Muscle of arm (tissue), 12 donors: Measurements from ENCODE around the gene DIS3L2. TPM values are rescaled to one million over a fixed set of nuclear protein-coding genes. Genes with fewer than 3 reads are reported as not detected.

ENCODE experiments used
- DNase-seq: peaks from one replicate; pipeline ENCODE4 v3.0.0-alpha.2; 2013
- polyA plus RNA-seq, 12 donors: library from polyadenylated mRNA; unstranded; fragments of 120-200 nt; gene quantifications; one replicate each; pipeline ENCODE4 v1.2.1, GENCODE V29; 2013; ENCODE audit not compliant: insufficient read length in 12 of 12

DIS3L2 gene
- polyA plus RNA-seq, 12 donors, result 18.9 to 49.8 (median 20.4) TPM; not detected in 1

DNA sequence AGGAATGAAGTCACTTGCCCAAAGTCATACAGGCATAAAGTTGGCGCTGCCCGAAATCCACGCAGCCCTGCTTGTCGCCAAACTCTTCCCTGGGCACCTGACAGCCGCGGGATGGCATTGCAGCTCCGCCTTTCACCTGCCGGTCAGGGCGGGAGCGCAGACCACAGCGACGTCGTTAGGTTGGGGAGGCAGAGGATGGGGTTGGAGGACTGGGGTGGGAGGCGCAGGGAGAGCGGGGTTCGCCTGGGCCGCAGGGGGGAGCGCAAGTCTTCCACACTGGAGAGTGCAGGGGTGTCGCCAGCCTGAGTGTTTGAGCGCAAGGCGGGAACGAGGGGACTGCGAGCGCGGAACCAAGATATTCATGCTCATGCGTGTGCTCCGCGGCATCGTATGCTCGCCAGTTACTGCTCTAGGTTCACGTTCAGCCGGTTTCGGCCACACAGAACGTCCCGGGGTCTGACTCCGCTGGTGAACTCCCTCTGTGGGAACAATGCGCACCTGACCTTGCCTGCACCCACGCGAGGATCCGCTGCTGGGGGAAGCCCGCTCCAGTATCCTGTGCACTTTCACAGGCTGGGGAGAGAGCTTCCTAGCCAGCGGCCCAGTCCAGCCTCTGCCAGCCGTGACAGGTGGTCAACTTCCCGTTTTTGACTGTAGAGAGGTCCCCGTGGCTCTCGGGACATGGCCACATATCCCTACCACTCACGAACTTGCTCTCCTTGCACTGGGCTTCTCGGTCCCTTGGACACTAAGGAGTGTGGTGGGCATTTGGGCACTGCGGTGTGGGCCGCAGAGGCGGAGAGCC lies 34.5 kb upstream of the DIS3L2 start:
- DNase-seq, result peak; percentile 38

DNA sequence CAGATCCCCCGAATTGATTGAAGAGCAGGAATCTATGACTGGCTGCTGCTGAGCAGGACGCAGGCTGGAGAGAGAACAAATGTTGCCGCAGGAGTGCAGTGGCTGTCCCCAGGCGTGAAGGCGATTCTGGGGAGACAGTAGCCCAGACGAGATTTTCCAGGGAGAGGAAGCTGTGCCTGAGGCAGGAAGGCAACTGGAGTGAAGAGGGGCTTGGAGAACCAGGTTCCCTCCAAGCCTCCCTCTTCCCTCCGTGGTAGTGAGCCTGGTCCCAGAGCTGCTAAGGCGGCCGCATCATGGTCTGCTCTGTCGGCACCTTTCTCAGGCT lies 34.0 kb upstream of the DIS3L2 start:
- no peak for DNase-seq

DNA sequence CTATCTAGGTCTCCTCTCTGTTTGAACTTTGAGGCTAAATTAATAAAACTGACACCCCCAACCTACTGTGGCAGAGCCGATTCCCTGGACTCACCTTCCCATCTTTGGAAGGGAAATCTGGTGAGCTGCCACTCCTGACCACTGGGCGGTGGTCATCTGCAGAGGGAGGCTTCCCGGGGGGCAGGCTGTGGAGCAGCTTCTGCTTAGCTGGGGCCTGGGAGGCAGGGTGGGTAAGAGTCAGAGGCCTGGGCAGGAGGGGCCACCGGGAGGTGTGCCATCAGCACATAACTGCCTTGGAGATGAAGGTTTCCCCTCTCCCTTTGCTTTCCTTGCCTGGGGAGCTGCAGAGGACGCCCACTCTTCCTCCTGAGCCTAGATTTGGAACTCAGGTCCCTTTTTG lies 33.0 kb upstream of the DIS3L2 start:
- no peak for DNase-seq

DNA sequence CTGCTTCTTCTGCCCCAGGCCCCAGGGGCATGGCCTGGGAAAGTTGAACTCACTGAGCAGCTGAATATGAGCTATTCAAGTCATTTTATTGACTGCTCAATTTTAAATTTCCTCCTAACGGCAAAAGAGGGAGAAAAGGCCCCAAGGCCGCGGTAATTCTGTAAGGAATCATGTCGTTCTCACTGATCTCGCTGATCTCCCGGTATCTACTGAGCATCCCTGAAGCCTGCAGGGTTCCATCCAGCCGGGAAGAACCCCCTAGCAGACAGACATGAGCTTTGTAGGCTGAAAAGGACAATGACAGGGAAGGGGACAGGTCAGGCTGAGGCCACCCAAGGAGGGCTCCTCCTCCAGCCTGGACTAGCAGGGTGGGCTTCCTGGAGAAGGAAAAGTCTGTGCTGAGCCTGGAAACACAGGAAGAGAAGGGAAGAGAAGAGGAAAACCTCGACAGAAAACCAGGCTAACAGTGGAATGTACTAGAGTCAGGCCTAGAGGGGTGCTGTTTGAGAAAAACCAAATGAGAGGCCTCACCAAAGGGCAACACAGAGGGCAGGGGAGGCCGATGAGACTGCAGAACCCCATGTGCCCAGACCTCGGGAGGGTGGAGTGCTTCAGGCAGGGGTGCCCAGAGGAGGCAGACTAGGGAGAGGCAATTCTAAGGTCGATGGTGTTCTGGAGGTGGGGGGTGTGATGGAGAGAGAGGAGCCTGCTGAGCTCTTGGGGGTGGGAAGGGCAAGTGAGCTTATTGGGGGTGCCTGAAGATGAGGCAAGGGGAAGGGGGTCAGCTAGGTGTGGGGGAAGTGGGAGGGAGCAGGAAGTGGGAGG lies 32.4 kb upstream of the DIS3L2 start:
- no peak for DNase-seq

DNA sequence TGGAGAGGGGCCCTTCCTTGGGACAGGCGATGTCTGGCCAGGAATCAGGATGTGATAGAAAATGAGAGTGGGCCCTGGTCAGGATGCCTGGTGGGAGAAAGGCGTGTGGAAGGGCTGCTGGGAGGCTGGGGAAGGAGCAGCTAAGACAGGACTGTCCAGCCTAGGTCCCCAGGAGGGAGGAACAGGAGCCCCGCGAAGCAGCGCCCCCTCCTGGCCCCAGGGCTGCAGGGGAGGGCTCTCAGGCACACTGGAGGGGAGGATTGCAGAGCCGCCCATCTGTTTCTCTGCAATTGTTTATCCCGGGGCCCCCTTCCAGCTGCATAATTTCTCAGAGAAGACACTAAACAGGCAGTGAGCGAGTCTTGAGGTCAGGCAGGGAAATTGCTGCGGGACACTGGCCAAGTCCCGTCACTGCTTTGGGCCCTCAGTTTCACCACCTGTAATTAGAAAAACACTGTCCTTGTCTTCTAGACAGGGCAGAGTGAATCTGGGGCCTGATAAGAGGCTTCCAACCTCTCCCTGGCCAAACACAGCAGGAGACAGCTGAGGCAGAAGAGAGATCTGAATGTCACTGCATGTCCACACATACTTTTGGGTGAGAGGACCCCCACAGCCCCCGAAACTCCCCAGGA lies 31.4 kb upstream of the DIS3L2 start:
- DNase-seq, result peak; percentile 62

DNA sequence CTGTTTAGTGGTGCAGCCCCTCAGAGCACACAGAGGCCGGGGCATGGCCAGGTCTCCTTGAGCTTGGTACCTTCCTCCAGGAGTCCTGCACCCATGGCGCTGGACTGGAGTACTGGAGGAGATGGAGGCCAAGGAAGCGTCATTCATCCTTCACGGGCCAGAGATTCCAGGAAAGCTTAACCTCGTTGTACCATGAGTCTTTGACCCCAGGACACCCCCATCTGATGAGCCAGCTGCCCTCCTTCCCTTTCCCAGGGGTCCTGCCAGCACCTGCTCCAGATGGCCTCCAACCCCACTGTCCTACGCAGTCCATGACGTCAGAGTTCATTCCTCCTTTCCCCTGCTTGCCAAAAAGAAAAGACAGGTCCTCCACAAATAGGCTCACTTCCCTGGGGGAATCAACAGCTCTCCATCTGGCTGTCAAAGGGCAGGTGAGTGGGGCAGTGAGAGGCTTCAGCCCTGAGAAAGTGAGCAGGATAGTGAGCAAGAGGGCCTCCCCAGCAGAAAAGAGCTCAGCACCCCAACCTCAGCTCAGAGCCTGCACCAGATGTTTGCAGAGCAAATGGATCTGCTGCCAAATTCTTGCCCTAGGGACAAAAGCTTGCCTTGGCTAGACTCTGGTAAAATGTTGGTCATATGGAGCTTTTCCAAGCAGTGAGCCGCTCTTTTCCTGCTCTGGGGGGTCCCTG lies 30.8 kb upstream of the DIS3L2 start:
- DNase-seq, result peak; percentile 69

DNA sequence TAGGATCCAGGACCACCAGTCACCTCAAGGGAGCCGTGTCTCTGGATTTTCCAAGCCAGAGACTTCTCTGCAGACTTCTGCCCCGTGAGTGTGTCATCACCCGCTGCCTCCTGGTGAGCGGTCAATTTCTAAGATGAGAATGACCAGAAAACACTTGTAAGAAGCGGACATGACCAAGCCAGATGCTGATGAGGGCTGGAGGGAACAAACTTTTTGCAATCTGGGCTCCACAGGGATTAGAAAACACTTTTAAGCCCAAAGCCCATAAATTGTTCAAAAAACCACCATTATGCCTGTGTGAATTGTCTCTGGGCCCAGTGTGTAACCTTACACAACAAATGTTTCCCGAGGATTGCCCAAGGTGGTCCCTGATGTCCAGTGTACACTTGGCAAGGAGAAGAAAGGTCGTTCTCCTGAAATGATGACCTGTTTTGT lies 30.0 kb upstream of the DIS3L2 start:
- peak; percentile 34 for DNase-seq

DNA sequence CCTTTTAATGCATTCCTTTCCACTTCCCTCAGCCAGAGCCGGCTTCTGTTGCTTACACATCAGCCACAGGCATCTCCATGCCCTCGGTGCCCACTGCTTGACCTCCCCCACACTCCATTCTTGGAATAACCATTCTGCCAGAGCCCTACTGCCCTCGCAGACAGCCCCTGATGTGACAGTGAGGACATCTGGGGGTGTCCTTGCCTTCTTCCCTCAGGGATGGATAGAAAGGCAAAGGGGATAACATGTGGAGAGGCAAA lies 28.9 kb upstream of the DIS3L2 start:
- no peak for DNase-seq

DNA sequence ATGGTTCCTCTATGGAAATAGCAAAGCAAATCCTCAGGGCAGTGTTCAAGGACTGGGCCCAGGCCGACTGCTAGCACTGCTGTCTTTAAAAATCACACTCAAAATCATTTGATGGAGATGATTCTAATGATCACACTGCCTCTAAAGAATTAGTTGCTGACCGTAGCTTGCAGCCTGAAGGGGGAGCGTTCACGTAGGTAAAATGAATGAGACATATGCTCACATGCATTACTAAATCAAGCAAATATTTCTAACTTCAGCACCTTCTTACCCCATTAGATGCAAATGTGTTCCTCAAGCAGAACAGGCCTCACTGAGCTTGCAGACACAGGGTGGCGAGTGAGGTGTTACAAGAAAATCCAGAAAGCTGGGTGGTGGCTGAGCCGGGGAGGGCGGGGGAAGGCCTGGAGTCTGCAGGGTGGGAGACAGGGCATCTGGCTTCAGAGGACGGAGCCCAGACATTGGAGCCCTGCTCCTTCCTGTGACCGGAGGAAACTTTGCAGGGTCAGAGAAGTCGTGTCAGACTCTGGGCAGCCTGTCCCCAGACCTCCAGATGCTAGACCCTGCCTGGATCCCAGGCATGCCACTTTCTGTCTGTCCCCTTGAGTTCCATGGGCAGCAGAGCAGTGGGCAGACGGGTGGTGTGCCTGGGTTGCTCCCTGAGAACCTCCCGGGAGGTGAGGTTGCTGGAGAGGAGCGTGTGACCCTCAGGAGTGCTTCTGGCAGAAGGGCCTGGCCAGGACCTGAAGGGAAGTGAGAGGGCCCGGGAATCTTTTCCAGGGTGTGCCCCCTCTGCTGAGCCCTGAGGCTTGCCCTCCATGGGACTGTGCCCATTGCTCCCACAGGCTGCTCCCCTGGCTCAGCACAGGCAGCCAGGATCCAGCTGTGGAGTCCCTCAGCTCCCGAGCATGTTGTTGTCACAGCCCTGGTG lies 28.3 kb upstream of the DIS3L2 start:
- DNase-seq, result no peak

DNA sequence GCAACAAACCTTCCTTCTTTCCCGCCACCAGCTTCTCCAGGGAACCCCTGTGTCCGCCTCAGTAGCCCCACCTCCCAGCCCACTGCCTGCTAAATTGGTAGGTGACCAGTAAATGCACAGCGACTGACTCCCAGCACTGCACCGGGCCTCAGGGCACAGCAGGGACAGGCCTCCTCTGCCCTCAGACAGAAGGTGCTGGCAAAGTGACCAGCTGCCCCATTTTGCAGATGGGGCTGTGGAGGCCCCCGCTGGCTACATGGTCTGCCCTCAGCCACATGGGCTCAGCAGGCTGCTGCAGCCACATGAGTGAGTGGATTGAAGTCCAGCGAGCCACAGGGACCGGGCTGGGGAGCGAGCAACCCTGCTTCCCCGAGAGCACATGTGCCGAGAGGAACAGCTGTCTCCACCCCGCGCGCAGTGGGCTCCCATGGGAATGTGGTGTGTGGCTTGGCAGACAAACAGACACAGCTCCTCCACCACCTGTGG lies 27.6 kb upstream of the DIS3L2 start:
- DNase-seq, result peak; percentile 52

DNA sequence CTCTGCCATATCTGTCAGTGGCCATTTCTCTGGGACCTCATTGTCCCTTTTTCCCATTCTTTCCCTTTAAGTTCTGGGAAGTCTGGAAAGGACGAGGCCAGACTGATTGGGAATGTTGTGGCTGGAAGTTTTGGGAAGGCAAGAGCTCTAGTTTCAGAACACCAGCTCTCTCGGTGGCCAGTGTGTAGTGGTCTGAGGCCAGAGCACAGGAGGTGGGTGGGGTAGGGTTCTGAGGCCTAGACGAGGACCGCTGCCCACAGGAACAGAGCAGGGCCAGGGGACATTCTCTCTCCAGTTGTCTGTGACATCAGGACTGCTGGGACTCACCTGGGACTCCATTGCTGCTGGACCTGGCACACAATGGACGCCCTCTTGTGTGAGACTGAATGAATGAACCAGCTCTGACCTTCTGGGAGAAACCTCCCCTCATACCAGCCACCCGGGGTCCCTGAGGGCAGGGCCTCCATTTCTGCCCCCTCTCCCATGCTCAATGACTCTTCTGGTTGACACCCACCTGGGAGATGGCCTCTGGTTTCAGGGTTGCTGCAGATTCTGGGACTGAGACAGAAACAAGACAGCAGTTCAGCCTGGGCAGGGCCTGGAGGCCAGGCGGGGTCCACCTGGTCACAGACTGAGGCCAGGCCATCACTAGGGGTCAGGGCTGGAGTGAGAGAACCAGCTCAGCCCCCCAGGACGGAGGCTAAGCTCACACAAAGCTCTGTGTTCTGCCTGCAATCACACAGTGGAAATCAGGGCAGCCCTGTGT lies 26.9 kb upstream of the DIS3L2 start:
- DNase-seq, result no peak

DNA sequence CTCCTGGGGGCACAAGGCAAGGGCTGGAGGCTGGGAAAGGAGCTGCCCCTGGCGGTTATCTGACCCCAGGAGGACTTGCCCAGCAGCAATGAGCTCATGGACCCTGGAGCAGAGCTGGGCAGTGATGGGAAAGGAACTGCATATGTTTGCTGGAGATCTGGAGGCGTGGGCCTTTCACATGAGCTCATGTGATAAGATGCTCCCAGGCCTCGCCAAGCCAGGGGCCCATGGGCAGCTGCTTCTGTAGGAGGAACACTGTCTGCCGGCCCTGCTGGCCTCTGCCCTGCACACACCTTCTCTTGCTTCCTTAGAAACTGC lies 26.3 kb upstream of the DIS3L2 start:
- DNase-seq, result no peak

DNA sequence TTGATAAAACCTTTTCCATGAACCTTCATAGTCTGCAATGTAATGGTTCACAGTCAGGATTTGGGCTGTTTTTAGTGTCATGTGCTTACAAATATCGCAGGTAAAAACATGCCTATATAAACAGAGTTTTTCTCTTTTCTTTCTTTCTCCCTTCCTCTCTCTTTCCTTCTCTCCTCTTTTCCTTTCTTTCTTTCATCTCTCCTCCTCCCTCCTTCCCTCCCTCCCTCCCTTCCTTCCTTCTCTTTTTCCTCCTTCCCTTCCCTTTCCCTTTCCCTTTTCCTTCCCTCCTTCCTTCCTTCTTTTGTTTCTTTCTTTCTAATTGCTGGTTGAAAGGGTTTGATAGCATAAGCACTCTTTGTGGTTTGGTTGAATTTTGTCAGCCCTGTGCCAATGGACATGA lies 25.7 kb upstream of the DIS3L2 start:
- DNase-seq, result no peak

DNA sequence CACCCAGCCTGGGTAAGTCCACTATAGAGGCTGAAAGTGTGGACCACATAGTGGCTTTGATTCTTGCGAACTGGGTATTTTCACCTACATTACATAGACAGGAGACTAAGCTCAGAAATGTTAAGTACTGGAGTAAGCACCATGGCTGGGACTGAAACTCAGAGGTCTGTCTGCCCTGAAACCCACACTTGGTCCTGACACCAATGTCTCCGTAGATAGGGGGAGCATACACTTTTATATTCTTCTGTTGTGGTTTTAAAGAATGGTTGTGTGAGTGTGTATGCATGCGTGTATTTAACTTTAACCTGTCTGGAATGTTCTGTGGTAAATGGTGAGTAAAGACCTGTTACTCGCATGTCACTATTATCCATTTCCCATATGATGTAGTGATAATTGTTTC lies 25.0 kb upstream of the DIS3L2 start:
- DNase-seq, result no peak

DNA sequence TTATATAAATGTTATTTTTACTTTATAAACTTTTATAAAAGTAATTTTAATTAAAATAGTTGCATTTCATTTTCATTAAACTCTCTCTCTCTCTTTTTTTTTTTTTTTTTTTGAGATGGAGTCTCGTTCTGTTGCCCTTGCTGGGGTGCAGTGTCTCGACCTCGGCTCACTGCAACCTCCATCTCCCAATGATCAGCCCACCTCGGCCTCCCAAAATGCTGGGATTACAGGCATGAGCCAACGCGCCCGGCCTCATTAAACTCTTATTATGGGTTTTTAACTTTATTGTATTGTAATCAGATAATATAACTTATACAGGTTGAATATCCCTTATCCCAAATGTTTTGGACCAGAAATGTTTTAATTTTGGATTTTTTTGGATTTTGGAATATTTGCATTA lies 24.5 kb upstream of the DIS3L2 start:
- no peak for DNase-seq

DNA sequence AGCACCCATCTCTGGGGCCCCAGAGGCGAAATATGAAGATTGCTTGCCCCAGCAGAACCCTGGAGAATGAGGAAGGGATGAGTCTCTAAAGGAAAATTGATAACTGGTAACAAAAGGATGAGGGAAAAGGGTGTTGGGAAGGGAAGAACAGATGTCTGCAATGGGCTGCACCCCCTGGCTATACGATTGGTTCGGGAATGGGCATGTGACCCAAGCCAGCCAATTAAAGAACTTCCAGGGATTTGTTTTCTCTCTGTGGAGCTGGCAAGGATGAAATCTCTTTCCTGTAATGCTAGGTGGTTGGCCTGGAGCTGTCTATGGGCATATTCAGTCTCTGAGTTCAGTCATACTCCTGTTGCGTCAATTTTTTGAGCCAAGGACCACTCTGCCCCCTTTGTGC lies 22.5 kb upstream of the DIS3L2 start:
- no peak for DNase-seq

DNA sequence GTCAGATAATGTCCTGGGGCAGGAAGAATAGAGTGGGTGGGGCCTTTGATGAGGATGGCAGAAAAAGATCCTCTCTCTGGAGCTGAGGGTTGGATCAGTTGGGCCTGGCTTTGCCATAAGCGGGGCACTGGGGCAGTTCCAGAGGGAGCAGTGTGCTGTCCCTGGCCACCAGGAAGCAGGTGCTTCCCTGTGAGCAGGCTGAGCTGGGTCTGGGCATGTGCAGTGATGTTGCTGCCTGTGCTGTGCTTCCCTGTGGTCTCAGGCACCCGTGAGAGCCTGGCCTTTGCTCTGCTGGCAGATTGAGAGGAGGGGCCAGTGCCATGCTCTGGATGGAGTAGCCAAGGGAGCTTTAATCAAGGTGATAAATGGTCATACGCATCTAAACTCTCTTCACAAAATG lies 20.7 kb upstream of the DIS3L2 start:
- DNase-seq, result no peak

DNA sequence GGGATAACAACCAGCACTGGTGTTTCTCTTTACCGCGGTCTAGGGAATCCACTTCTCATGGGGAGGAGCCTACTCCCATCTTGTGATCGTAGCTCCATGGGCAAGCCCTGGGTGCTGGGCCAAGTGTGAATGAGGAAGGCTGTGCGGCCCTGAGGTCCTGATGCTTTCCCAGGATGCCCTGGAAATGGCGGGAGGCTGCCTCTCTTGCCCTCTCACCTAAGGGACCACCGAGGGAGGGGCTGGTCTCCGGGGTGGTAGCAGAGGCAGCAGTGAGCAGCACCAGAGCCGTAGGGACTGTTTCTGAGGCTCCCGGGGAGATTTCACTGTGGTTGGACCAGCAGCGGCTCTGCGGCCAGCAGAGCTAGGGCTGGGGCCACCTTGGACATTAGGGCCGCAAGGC lies 19.8 kb upstream of the DIS3L2 start:
- no peak for DNase-seq

DNA sequence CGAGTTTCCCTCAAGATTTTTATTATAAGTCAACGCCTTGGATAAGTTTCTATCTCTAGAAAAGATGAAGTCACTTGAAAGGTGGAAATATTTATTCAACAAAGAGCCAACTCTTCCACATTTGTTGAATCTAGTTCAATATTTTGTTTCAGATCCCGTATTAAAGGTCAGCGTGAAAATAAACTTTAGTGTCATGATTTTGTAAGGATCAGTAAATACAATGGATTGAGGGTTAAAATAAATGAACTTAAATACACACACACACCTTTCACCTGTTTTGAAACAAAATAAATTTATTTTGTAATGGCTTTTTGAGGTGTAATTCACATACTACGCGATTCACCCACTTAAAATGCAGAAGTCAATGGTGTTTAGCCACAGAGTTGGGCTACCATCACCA lies 19.3 kb upstream of the DIS3L2 start:
- DNase-seq, result no peak

DNA sequence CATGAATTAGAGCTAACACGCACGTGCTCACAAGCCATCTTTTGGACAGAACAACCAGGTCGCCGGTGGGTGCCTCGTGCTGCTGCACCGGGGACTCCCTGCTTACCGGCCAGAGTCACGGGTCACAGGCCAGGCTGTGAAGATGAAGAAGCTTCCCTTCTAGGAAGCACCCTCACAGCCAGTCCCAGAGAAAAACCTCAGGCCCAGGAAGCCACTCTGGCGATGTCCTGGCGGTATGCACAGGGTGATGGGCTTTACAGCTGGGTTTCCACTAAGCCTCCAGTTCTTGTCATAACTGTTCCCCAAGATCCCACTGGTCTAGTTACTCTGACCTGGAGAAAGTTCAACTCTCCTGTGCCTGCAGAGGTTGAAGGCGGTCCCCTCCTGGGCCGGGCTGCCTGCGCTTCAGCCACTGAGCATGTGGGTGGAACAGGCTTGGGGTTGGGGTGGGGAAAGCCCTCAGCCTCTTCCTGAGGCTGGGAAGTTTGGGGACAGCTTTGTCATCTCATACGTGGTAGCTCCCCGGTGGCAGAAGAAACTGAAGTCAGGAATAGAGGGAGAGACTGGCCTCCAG lies 15.2 kb upstream of the DIS3L2 start:
- no peak for DNase-seq
